A673 (cell line): ENCODE results near the gene PBRM1.

Experiments
- CTCF ChIP-seq: fragments of 300-800, 200-600 bp; sonication (generic); conservative IDR thresholded peaks from 2 replicates; pipeline ENCODE4 v1.5.1; 2017; ENCODE audit warnings: low read depth, mild to moderate bottlenecking, antibody characterized with exemption, low read length, moderate library complexity, mixed read lengths
- EZH2 ChIP-seq: fragments of 200-600 bp; sonication (generic); IDR thresholded peaks from 2 replicates; pipeline ENCODE4 v1.6.1; 2017; ENCODE audit warnings: borderline replicate concordance, low read depth, mild to moderate bottlenecking, mixed read lengths, antibody characterized with exemption, low read length; ENCODE audit not compliant: poor library complexity, severe bottlenecking

- TF ChIP-seq CTCF (no peak), EZH2 (no peak)
These were observed 38.8 kb upstream of the PBRM1 start for GRCh38 chr3:52724511-52724910.
